A549 (cell line): ENCODE results near the gene ABT1. TPM values are rescaled to one million over a fixed set of nuclear protein-coding genes. Genes with fewer than 3 reads are reported as not detected.

Experiments used
- ATAC-seq, 2 experiments: fragments of 200-7000 bp in 1 of 2; fragments of >200 bp in 1 of 2; cut with Nextera tagmentation in 1 of 2; cut with Tn5 transposase in 1 of 2; 3 replicates each; pipeline versions ENCODE4 v1.8.0 to v1.9.1; 2018 to 2020; ENCODE audit warnings: mild to moderate bottlenecking in 1 of 2, moderate library complexity in 1 of 2
- CTCF ChIA-PET: fragments of 300-600 bp; sonication (Branson Sonifier 250); formaldehyde crosslinking; extraction: SDS; loops from one replicate; lab custom pipeline; 2021; ENCODE audit warnings: antibody characterized with exemption, inconsistent platforms; lab: Yijun Ruan, JAX
- POLR2A ChIA-PET: fragments of 350-600 bp; formaldehyde crosslinking; extraction: SDS; loops from one replicate; lab custom pipeline; 2021; ENCODE audit warnings: antibody characterized with exemption, inconsistent platforms; lab: Yijun Ruan, JAX
- DNase-seq, 2 experiments: peaks; one replicate each; pipeline versions ENCODE4 v3.0.0 to v3.0.0-alpha.2; 2011 to 2016; ENCODE audit warnings: low read depth in 1 of 2, low spot score in 1 of 2
- FAIRE-seq: peaks from 2 replicates; lab custom pipeline; 2011; peaks lifted over from hg19 to GRCh38; lab: Jason Lieb, UNC
- H3K27ac ChIP-seq, 2 experiments: fragments of >200 bp; sonication (Bioruptor Twin); formaldehyde crosslinking; 3 replicates each; pipeline ENCODE4 v1.5.1; 2016 to 2017
- H3K4me1 ChIP-seq: fragments of >200 bp; sonication (Bioruptor Twin); formaldehyde crosslinking; 3 replicates; pipeline ENCODE4 v1.6.1; 2016
- H3K4me2 ChIP-seq: fragments of >200 bp; sonication (Bioruptor Twin); formaldehyde crosslinking; 3 replicates; pipeline ENCODE4 v1.6.1; 2016
- H3K4me3 ChIP-seq: fragments of >200 bp; sonication (Bioruptor Twin); formaldehyde crosslinking; 3 replicates; pipeline ENCODE4 v1.5.1; 2016
- H3K9me3 ChIP-seq: fragments of >200 bp; sonication (Bioruptor Twin); formaldehyde crosslinking; 3 replicates; pipeline ENCODE4 v1.6.1; 2016
- BHLHE40 ChIP-seq: IDR thresholded peaks from 2 replicates; pipeline ENCODE4 v1.6.1; 2012; ENCODE audit warnings: low read depth, low read length, inconsistent platforms
- CBX8 ChIP-seq: fragments of 200-600 bp; sonication (generic); IDR thresholded peaks from 2 replicates; pipeline ENCODE4 v1.6.1; 2016
- CEBPB ChIP-seq, 2 experiments: fragments of >200 bp in 1 of 2; sonication (Bioruptor Twin) in 1 of 2; formaldehyde crosslinking in 1 of 2; IDR thresholded peaks; 2 replicates each; pipeline ENCODE4 v1.6.1; 2012 to 2016
- EHF ChIP-seq: fragments of 250-450 bp; sonication (Bioruptor Pico); IDR thresholded peaks from 2 replicates; pipeline ENCODE4 v1.5.0; 2020; ENCODE audit warnings: mild to moderate bottlenecking
- FOSB ChIP-seq: fragments of 250-450 bp; sonication (Bioruptor Pico); IDR thresholded peaks from 2 replicates; pipeline ENCODE4 v1.5.0; 2020; ENCODE audit warnings: mild to moderate bottlenecking, moderate library complexity
- FOSL2 ChIP-seq, 2 experiments: fragments of 450-650 bp in 1 of 2; fragments of >200 bp in 1 of 2; sonication (Bioruptor Twin) in 1 of 2; formaldehyde crosslinking; IDR thresholded peaks; 2 replicates each; pipeline versions ENCODE4 v1.5.0 to v1.6.1; 2016 to 2020; ENCODE audit warnings: mild to moderate bottlenecking in 1 of 2, moderate library complexity in 1 of 2
- JUN ChIP-seq, 2 experiments: fragments of >200 bp; sonication (Bioruptor Twin); formaldehyde crosslinking; IDR thresholded peaks; 2 replicates in 1 of 2; 3 replicates in 1 of 2; pipeline ENCODE4 v1.6.1; 2016 to 2017
- MAZ ChIP-seq: fragments of 150-350 bp; IDR thresholded peaks from 2 replicates; pipeline ENCODE4 v1.6.1; 2014; ENCODE audit warnings: antibody characterized with exemption, low read depth, low read length, borderline replicate concordance
- MYC ChIP-seq: IDR thresholded peaks from 2 replicates; pipeline ENCODE4 v1.6.1; 2012; ENCODE audit warnings: mild to moderate bottlenecking, inconsistent platforms, low read length, improper control_type of control experiment, borderline replicate concordance
- RARB ChIP-seq: fragments of 250-450 bp; sonication (Bioruptor Pico); IDR thresholded peaks from 2 replicates; pipeline ENCODE4 v1.8.0; 2021; ENCODE audit warnings: mild to moderate bottlenecking, moderate library complexity
- RFX5 ChIP-seq: fragments of 450-650 bp; IDR thresholded peaks from 2 replicates; pipeline ENCODE4 v1.7.1; 2014; ENCODE audit warnings: antibody characterized with exemption, mild to moderate bottlenecking, moderate library complexity
- SMC3 ChIP-seq: fragments of >200 bp; sonication (Bioruptor Twin); formaldehyde crosslinking; IDR thresholded peaks from 3 replicates; pipeline ENCODE4 v1.6.1; 2018; ENCODE audit warnings: inconsistent platforms
- SREBF2 ChIP-seq: fragments of 450-650 bp; IDR thresholded peaks from 2 replicates; pipeline ENCODE4 v1.6.1; 2014; ENCODE audit warnings: mild to moderate bottlenecking, moderate library complexity
- TP53 ChIP-seq: fragments of 250-450 bp; sonication (Bioruptor Pico); IDR thresholded peaks from 2 replicates; pipeline ENCODE4 v1.5.0; 2021; ENCODE audit warnings: mild to moderate bottlenecking, moderate library complexity
- ZFP36 ChIP-seq: fragments of 450-650 bp; IDR thresholded peaks from 2 replicates; pipeline ENCODE4 v1.6.1; 2014; ENCODE audit warnings: borderline replicate concordance; ENCODE audit not compliant: partially characterized antibody
- WGBS: methylation state at CpG from one replicate; pipeline ENCODE4 v1.1.6; 2017; ENCODE audit errors: missing lambda C conversion rate; 5-methylcytosine and 5-hydroxymethylcytosine counted together
- polyA plus RNA-seq, 4 experiments: library from polyadenylated mRNA; depleted of rRNA in 3 of 4; stranded (reverse); fragments of >200 nt; fragmentation: RNase III in 1 of 4; extraction: RNeasy Plus Mini Kit Qiagen cat#74134 plus additional on column Dnase treatment in 1 of 4; gene quantifications; 2 replicates in 3 of 4; 3 replicates in 1 of 4; pipeline ENCODE4 v1.2.3, GENCODE V29; 2011 to 2017
- TF ChIP-seq, protein P1 (sequence below): IDR thresholded peaks from 2 replicates; pipeline ENCODE4 v1.6.1; 2012
- TF ChIP-seq, protein P2 (sequence below): fragments of >200 bp; sonication (Bioruptor Twin); formaldehyde crosslinking; IDR thresholded peaks from 2 replicates; pipeline ENCODE4 v1.6.1; 2016

The ABT1 gene
- polyA plus RNA-seq, 2 of the 4 experiments (the other 2 are of a cell fraction), result 10.6 to 11.1 TPM

DNA sequence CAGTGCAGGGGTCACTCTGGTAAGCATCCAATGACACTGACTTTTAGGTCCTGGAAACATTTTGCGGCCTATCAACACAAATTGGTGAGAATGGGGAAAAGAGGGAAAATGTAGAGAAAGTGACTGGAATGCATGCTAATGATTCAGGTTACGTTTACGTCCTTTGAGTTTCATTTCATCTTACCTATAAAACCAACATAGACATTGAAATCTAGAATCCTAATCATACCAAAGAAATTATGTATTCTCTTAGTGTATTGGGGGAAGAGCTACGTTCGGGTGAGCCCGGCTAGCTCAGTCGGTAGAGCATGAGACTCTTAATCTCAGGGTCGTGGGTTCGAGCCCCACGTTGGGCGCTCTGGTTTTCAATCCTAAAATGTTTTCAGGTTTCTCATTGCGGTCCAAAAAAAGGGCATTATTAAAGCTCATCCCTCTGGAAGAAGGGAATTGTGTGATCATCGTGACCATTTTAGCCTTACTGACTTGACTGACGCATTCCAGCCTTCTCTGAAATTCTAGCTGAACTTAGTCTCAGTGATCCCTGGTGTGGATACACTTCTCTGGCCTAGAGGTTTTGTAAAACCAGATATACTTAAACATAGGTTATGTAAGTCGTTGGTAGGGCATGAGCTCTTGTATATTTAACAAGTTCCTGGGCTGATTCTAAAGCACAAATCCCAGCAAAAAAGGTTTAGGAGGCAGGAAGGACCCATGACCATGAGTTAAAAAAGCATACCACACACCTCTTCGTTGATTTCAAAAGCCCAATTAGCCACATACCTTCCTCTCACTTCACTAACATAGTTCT is 40.3 kb upstream of the ABT1 start:
- peak overlapping the region; percentile 21 to 79; a peak in 4 of 6 replicates for H3K27ac ChIP-seq

DNA sequence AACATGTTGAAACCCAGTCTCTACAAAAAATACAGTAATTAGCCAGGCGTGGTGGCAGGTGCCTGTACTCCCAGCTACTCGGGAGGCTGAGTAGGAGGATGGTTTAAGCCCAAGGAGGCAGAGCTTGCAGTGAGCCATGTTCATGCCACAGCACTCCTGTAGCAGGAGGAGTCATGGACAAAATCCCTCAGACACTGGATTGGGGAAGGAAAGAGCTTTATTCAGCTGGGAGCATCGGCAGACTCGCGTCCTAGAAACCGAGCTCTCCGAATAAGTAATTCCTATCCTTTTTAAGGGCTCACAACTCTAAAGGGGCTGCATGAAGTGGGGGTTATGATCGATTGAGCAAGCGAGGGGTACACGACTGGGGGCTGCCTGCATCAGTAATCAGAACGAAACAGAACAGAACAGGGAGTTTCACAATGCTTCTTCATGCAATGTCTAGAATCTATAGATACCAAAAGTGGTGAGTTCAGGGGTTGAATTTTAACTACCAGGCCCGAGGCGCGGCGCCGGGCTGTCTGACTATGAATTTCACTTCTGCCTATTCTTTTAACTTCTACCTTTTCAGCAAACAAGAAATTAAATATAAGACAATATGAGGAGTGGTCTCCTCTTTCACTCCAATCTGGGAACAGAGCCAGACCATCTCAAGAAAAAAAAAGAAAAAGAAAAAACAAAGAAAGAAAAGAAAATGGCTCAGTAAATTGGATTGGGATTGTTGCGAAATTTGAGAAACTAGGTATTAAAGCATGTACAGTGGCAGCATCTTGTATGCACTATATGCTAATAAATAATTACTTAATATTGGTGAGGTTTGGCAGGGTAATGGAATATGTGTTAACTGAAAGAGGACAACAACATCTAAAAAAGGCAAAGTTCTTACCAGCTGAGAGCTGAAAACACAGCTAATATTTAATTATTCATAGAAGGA is 35.0 kb upstream of the ABT1 start:
- Histone ChIP-seq H3K4me2 (no peak overlapping the region), H3K4me1 (peaks cover 8% of the 10 kb centered on the region; the same call in 2 of the 3 replicates), H3K9me3 (no peaks in the 10 kb centered on the region), H3K4me3 (no peak overlapping the region)
- POLR2A ChIA-PET, result no interaction called here
- CTCF ChIA-PET, result interaction anchor here (0.9 to 1.0 kb wide), 2 partner anchors 10 to 220 kb away, joined by 3 to 5 read pairs; no protein-coding TSS in a partner anchor
- no peak for ATAC-seq
- WGBS, result 81% methylated on average over 16 of the region's 17 CpGs
- TF ChIP-seq TP53 (CRISPR knock-in tag) (no peak), EHF (no peak), CEBPB (IDR thresholded peaks at IDR 0.05) (peak in 1 of 2 experiments; percentile 15; a peak in 1 of 4 replicates), FOSB (CRISPR knock-in tag) (no peak)
- TF ChIP-seq, all 56 proteins: peak for 1
- FAIRE-seq, result no peak
- DNase-seq, result no peak
- no peak overlapping the region for H3K27ac ChIP-seq

More for the DNA sequence above, 40.3 kb upstream of the ABT1 start:
- no peak for FAIRE-seq
- peak overlapping the region; percentile 89 for H3K4me2 ChIP-seq
- 3% methylated on average over 16 of the region's 16 CpGs for WGBS
- TF ChIP-seq, protein P1, sequence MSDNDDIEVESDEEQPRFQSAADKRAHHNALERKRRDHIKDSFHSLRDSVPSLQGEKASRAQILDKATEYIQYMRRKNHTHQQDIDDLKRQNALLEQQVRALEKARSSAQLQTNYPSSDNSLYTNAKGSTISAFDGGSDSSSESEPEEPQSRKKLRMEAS, result peak; percentile 57
- no peak for TF ChIP-seq ZFP36
- TF ChIP-seq, protein P2, sequence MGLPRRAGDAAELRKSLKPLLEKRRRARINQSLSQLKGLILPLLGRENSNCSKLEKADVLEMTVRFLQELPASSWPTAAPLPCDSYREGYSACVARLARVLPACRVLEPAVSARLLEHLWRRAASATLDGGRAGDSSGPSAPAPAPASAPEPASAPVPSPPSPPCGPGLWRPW, result no peak
- no peak for TF ChIP-seq FOSL2 (IDR thresholded peaks at IDR 0.05)
- 0 out of 2 replicates have a peak, but pooled peaks have one; percentile 7 for TF ChIP-seq FOSL2 (CRISPR knock-in tag; IDR thresholded peaks at IDR 0.05)
- no peak for TF ChIP-seq SMC3
- no peak for TF ChIP-seq BHLHE40
- no peak for TF ChIP-seq MYC
- peak; percentile 61 for TF ChIP-seq SREBF2
- peak in 1 of 2 experiments; percentile 37; a peak in 1 of 4 replicates for TF ChIP-seq CEBPB (IDR thresholded peaks at IDR 0.05)
- TF ChIP-seq CBX8, result no peak
- TF ChIP-seq JUN (IDR thresholded peaks at IDR 0.05), result peak in 1 of 2 experiments; percentile 48; a peak in 1 of 5 replicates
- TF ChIP-seq, all 56 proteins: peak for 5
- ATAC-seq, result peak; percentile 82 to 84
- ChIA-PET CTCF (interaction anchor here (0.8 to 2.9 kb wide), 8 partner anchors 11 to 429 kb away, joined by 3 to 14 read pairs (median 7); partner anchors contain the start of gene HMGN4), POLR2A (interaction anchor here (0.6 to 1.3 kb wide), 6 partner anchors 12 to 1102 kb away, joined by 3 to 14 read pairs (median 6); partner anchors contain the start of gene HMGN4)
- DNase-seq, result peak; percentile 70 to 92
- peaks cover 9% of the 10 kb centered on the region; the same call in 2 of the 3 replicates for H3K4me1 ChIP-seq
- H3K9me3 ChIP-seq, result no peaks in the 10 kb centered on the region
- H3K4me3 ChIP-seq, result peak overlapping the region; percentile 48

DNA sequence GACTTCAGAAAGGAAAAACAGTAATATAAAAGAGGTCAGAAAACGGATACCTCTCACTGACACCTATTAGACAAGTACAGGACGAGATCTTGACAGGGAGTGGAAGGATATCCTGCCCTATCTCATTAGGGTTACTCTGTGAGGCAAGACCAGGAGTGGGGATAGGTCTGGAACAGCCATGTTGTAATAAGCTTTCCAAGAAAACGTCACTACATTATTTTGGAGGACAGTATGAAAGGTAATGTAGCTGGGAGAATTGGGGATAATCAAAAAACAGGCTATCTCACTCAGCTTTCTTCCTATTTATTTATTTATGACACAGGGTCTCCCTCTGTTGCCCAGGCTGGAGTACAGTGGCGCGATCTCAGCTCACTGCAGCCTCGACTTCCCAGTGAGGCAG is 33.3 kb upstream of the ABT1 start:
- CTCF ChIA-PET, result interaction anchor here (1.3 kb wide), 1 partner anchor 9 kb away, joined by 5 read pairs; no protein-coding TSS in a partner anchor
- Histone ChIP-seq H3K4me3 (no peak overlapping the region), H3K4me1 (no peaks in the 10 kb centered on the region)
- 69% methylated on average over 6 of the region's 6 CpGs for WGBS
- TF ChIP-seq MYC (no peak), MAZ (no peak), RFX5 (no peak), RARB (no peak)
- TF ChIP-seq, all 56 proteins: peak for 0
- no peak for FAIRE-seq
- no peak overlapping the region for H3K4me2 ChIP-seq
- no peak for ATAC-seq
- no peak for DNase-seq
- POLR2A ChIA-PET, result interaction anchor here (1.1 kb wide), 1 partner anchor 26 kb away, joined by 3 read pairs; no protein-coding TSS in a partner anchor
- no peaks in the 10 kb centered on the region for H3K9me3 ChIP-seq
- H3K27ac ChIP-seq, result no peak overlapping the region
